HepG2 (cell line): ENCODE data around the gene PAXX. TPM values are rescaled to one million over a fixed set of nuclear protein-coding genes. Genes with fewer than 3 reads are reported as not detected.
A peak's percentile ranks its signal among the peaks of the same experiment; 100 is the strongest.

Source experiments
- ATF4 ChIP-seq, 2 experiments: fragments of 450-650 bp in 1 of 2; sonication (generic) in 1 of 2; formaldehyde crosslinking; IDR thresholded peaks; 2 replicates each; pipeline versions ENCODE4 v1.5.0 to v1.8.0; 2020 to 2022; ENCODE audit warnings: mild to moderate bottlenecking in 1 of 2, missing genetic modification reagents in 1 of 2
- BRF2 ChIP-seq: sonication (generic); formaldehyde crosslinking; IDR thresholded peaks from 2 replicates; pipeline ENCODE4 v1.8.1; 2022; ENCODE audit warnings: mild to moderate bottlenecking, missing genetic modification reagents
- CTCF ChIP-seq: sonication (generic); formaldehyde crosslinking; IDR thresholded peaks from 2 replicates; pipeline ENCODE4 v1.5.0; 2020; ENCODE audit warnings: mild to moderate bottlenecking, missing genetic modification reagents, moderate library complexity
- FOXM1 ChIP-seq: sonication (generic); formaldehyde crosslinking; IDR thresholded peaks from 2 replicates; pipeline ENCODE4 v1.5.0; 2020; ENCODE audit warnings: missing genetic modification reagents
- POGK ChIP-seq: sonication (generic); formaldehyde crosslinking; conservative IDR thresholded peaks from 2 replicates; pipeline ENCODE4 v1.8.0; 2022; ENCODE audit warnings: mild to moderate bottlenecking, moderate library complexity, missing genetic modification reagents
- TSC22D2 ChIP-seq: sonication (generic); formaldehyde crosslinking; IDR thresholded peaks from 2 replicates; pipeline ENCODE4 v1.5.1; 2020; ENCODE audit warnings: missing genetic modification reagents, mild to moderate bottlenecking, borderline replicate concordance
- ZKSCAN5 ChIP-seq: sonication (generic); formaldehyde crosslinking; IDR thresholded peaks from 2 replicates; pipeline ENCODE4 v1.5.1; 2020; ENCODE audit warnings: mild to moderate bottlenecking, missing genetic modification reagents
- ZNF10 ChIP-seq: sonication (generic); formaldehyde crosslinking; IDR thresholded peaks from 2 replicates; pipeline ENCODE4 v1.4.0; 2020; ENCODE audit warnings: mild to moderate bottlenecking, low read depth, missing genetic modification reagents, borderline replicate concordance
- ZNF274 ChIP-seq: sonication (generic); formaldehyde crosslinking; IDR thresholded peaks from 2 replicates; pipeline ENCODE4 v1.5.1; 2020; ENCODE audit warnings: mild to moderate bottlenecking, missing genetic modification reagents
- ZNF333 ChIP-seq: sonication (generic); formaldehyde crosslinking; IDR thresholded peaks from 2 replicates; pipeline ENCODE4 v1.4.0; 2020; ENCODE audit warnings: mild to moderate bottlenecking, missing genetic modification reagents, borderline replicate concordance
- ZNF335 ChIP-seq: sonication (generic); formaldehyde crosslinking; IDR thresholded peaks from 2 replicates; pipeline ENCODE4 v1.4.0; 2020; ENCODE audit warnings: missing genetic modification reagents
- ZNF451 ChIP-seq: sonication (generic); formaldehyde crosslinking; IDR thresholded peaks from 2 replicates; pipeline ENCODE4 v1.5.0; 2020; ENCODE audit warnings: mild to moderate bottlenecking, missing genetic modification reagents
- ZNF724P ChIP-seq: sonication (generic); formaldehyde crosslinking; IDR thresholded peaks from 2 replicates; pipeline ENCODE4 v1.8.0; 2022; ENCODE audit warnings: missing genetic modification reagents, borderline replicate concordance
- polyA plus RNA-seq, 8 experiments: library from polyadenylated mRNA; depleted of rRNA in 3 of 8; stranded (reverse) in 7 of 8; unstranded in 1 of 8; fragments of >200 nt; fragmentation: Illumina TruSeq in 4 of 8; extraction: Trizol in 4 of 8; gene quantifications; 2 replicates each; pipeline versions ENCODE4 v1.2.1 to v1.2.3, GENCODE V29; 2011 to 2016; ENCODE audit warnings: low read depth in 4 of 8, missing spikeins in 1 of 8, mixed read lengths in 1 of 8; ENCODE audit not compliant: insufficient read depth in 1 of 8
- total RNA-seq, 5 experiments: library from RNA; depleted of rRNA; stranded (reverse); fragments of >200 nt; fragmentation: Illumina TruSeq; extraction: Trizol; gene quantifications; 2 replicates each; pipeline ENCODE4 v1.2.3, GENCODE V29; 2016; ENCODE audit warnings: low read depth in 1 of 5
- TF ChIP-seq, protein P1 (sequence below): IDR thresholded peaks from 2 replicates; pipeline ENCODE4 v1.6.1; 2016; ENCODE audit warnings: mild to moderate bottlenecking
- TF ChIP-seq, protein P2 (sequence below): sonication (generic); formaldehyde crosslinking; IDR thresholded peaks from 2 replicates; pipeline ENCODE4 v1.5.0; 2020; ENCODE audit warnings: mild to moderate bottlenecking, missing genetic modification reagents
- TF ChIP-seq, protein P3 (sequence below): sonication (generic); formaldehyde crosslinking; IDR thresholded peaks from 2 replicates; pipeline ENCODE4 v1.4.0; 2020; ENCODE audit warnings: missing genetic modification reagents

Gene PAXX
- total and polyA plus RNA-seq, 2 of the 13 experiments (the other 11 are each of a cell fraction or from before 2014, with no cell fraction given): 14.0 to 31.9 TPM

GRCh38 chr9:136946228-136947027, 45.8 kb upstream of the PAXX start (continued):
- peak; percentile 1; the same call in 1 of the 2 replicates for TF ChIP-seq CTCF (CRISPR knock-in tag)
- TF ChIP-seq ZNF335 (CRISPR knock-in tag): no peak
- TF ChIP-seq POGK (CRISPR knock-in tag): no peak
- no peak for TF ChIP-seq BRF2 (CRISPR knock-in tag)
- no peak for TF ChIP-seq ZKSCAN5 (CRISPR knock-in tag)
- TF ChIP-seq TSC22D2 (CRISPR knock-in tag): no peak
- TF ChIP-seq ZNF333 (CRISPR knock-in tag): no peak
- TF ChIP-seq, protein P1, sequence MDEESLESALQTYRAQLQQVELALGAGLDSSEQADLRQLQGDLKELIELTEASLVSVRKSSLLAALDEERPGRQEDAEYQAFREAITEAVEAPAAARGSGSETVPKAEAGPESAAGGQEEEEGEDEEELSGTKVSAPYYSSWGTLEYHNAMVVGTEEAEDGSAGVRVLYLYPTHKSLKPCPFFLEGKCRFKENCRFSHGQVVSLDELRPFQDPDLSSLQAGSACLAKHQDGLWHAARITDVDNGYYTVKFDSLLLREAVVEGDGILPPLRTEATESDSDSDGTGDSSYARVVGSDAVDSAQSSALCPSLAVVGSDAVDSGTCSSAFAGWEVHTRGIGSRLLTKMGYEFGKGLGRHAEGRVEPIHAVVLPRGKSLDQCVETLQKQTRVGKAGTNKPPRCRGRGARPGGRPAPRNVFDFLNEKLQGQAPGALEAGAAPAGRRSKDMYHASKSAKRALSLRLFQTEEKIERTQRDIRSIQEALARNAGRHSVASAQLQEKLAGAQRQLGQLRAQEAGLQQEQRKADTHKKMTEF (CRISPR knock-in tag): no peak
- TF ChIP-seq ZNF10 (CRISPR knock-in tag): no peak
- TF ChIP-seq ZNF451 (CRISPR knock-in tag): no peak
- TF ChIP-seq, protein P2, sequence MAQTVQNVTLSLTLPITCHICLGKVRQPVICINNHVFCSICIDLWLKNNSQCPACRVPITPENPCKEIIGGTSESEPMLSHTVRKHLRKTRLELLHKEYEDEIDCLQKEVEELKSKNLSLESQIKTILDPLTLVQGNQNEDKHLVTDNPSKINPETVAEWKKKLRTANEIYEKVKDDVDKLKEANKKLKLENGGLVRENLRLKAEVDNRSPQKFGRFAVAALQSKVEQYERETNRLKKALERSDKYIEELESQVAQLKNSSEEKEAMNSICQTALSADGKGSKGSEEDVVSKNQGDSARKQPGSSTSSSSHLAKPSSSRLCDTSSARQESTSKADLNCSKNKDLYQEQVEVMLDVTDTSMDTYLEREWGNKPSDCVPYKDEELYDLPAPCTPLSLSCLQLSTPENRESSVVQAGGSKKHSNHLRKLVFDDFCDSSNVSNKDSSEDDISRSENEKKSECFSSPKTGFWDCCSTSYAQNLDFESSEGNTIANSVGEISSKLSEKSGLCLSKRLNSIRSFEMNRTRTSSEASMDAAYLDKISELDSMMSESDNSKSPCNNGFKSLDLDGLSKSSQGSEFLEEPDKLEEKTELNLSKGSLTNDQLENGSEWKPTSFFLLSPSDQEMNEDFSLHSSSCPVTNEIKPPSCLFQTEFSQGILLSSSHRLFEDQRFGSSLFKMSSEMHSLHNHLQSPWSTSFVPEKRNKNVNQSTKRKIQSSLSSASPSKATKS: no peak
- no peak for TF ChIP-seq ATF4 (CRISPR knock-in tag; IDR thresholded peaks at IDR 0.05)
- no peak for TF ChIP-seq ZNF274
- TF ChIP-seq ZNF724P (CRISPR knock-in tag): no peak
- no peak for TF ChIP-seq FOXM1 (CRISPR knock-in tag)
- TF ChIP-seq, protein P3, sequence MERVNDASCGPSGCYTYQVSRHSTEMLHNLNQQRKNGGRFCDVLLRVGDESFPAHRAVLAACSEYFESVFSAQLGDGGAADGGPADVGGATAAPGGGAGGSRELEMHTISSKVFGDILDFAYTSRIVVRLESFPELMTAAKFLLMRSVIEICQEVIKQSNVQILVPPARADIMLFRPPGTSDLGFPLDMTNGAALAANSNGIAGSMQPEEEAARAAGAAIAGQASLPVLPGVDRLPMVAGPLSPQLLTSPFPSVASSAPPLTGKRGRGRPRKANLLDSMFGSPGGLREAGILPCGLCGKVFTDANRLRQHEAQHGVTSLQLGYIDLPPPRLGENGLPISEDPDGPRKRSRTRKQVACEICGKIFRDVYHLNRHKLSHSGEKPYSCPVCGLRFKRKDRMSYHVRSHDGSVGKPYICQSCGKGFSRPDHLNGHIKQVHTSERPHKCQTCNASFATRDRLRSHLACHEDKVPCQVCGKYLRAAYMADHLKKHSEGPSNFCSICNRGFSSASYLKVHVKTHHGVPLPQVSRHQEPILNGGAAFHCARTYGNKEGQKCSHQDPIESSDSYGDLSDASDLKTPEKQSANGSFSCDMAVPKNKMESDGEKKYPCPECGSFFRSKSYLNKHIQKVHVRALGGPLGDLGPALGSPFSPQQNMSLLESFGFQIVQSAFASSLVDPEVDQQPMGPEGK (CRISPR knock-in tag): no peak
